Caki2 (cell line): ENCODE data around the gene GID4. TPM values are rescaled to one million over a fixed set of nuclear protein-coding genes. Genes with fewer than 3 reads are reported as not detected.

ENCODE experiments used
- DNase-seq: peaks from one replicate; pipeline ENCODE4 v3.0.0-alpha.2; 2015; ENCODE audit warnings: low read depth
- in situ Hi-C: cut with HindIII; loops from 2 replicates; pipeline ENCODE4 v1.10.0; 2016; ENCODE audit warnings: low sequenced_read_pairs, low pct_unique_long_range_greater_than_20kb, mixed read lengths
- total RNA-seq: library from RNA; depleted of rRNA; stranded (reverse); fragments of >200 nt; shearing (Covaris generic); gene quantifications from 2 replicates; pipeline ENCODE4 v1.2.3, GENCODE V29; 2014; ENCODE audit warnings: low replicate concordance

Gene GID4
- total RNA-seq, 1 experiment from 2014 or later: 2.6 TPM

DNA sequence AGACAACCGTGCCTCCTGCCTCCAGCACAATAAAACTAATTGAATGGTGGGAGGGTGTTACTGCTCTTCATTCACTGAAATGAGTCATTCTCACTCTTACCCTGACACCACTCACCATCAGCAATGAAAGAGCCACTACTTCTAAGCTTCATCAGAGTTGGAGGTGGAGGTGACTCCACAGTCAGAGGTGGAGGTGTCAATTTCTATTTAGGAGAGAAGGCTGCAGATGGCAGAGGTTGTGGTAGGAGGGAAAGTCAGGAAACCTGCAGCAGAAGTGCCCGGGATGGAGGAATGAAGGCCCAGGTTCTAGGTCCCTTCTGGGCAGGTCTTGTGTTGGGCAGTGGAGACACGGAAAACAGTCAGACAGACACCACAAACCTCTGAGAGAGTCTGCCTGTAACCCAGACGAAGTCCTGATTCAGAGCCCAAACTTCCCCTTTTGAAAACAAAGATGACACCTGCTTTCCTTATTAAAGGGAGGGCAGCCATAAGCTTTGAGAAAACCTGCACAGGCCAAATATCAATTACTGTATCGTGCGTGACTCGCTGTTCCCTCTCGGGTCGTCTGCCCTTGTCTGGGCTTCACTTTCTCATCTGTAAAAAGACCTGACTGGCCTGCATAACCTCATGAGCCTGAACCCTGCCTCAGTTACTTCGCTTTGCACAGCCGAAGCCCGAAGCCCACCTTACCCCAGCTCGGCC lies 908 bp upstream of the GID4 start:
- no peak for DNase-seq
- in situ Hi-C loops: no loop called here

DNA sequence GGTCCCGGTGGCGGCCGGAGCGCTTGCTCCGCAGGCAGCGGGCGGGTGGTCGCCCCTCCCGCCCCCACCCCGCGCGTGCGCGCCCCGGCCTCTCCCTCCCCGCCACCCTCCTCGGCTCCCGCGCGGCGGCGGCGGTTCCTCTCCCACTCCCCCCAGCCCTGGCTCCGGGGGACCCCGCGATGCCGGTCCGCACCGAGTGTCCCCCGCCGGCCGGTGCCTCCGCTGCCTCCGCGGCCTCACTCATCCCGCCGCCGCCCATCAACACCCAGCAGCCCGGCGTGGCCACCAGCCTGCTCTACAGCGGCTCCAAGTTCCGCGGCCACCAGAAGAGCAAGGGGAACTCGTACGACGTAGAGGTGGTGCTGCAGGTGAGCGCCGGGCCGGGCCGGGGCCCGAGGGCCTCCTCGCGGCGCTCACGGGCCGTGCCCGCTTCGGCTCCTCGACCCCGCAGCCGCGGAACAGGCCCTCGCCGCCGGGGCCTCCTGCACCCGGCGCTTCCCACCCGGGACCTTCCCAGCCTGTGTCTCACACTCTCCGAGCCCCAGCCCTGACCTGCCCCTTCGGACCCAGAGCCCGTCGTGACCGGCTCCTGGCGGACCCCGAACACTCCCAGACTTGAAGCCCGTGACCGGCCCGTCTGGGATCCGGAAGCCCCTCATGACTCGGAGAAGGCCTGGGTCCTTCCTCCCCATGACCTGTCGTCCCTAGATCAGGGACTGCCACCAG lies 490 bp downstream of the GID4 start:
- in situ Hi-C loops: no loop called here

DNA sequence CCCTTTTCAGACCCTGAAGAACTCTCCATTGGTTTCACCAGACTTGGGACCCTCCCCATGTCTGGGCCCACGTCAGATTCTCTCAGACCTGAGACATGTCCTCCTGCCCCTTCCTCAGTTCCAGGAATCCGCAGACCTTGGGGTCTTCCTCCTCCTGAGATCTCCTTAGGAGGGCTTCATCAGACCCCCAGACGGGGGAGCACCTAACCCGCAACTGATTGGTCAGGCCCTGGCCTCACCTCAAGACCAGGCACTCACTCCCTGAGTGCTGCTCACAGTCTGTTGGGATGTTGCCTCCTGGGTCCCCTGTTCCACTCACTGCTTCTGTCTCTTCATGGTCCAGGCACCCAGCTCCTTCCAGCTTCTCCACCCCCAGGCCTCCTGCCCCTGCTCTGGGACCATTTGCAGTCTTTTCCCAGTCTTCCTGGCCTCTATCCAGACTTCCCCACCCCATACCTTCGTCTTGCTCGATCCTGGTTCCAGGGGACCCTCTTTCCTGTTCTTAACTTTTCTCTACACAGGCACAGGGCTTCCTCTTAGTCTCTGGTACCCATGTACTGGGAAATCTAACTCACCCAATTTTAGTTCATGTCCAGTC lies 1.2 kb downstream of the GID4 start:
- in situ Hi-C loops: no loop called here
- DNase-seq: no peak

More for the DNA sequence above, 490 bp downstream of the GID4 start:
- DNase-seq: no peak

DNA sequence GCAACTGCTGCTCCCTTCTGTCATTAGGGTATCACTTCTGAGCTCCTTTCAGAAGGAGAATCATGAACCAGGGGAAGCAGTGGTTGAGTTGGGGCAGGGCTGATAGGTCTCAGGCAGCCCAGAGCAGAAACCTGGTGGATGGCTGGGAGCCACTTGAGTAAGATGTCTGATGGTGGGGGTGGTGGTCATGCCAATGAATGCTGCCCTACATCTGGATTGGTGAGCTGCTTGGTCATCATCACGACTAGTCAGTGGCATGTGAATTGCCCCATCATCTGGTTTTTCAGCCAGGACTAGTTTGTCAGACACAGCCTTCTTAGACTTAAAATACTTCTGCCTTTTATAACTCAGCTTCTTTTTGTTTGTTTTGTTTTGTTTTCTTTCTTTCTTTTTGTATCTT lies 2.6 kb downstream of the GID4 start:
- in situ Hi-C loops: no loop called here

DNA sequence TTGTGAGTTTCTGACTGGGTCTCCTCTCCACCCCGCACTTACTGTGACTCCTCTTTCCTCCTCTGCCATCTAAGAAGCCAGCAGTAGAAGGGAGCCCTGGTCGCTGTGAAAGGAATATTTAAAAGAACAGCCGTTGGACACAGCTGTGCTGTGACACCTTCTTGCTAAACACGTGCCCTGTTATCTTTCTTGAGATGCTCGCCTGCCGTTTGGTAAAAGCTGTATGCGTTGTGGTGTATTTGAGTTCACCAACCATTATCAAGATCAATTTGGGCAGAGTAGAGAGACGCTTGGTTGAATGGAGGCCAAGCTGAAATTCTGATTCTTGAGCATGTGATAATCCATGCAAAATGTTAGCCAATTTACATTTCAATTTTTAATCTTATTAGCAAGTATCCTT lies 3.8 kb downstream of the GID4 start:
- DNase-seq: no peak
- in situ Hi-C loops: no loop called here

More for the DNA sequence above, 2.6 kb downstream of the GID4 start:
- DNase-seq: no peak

DNA sequence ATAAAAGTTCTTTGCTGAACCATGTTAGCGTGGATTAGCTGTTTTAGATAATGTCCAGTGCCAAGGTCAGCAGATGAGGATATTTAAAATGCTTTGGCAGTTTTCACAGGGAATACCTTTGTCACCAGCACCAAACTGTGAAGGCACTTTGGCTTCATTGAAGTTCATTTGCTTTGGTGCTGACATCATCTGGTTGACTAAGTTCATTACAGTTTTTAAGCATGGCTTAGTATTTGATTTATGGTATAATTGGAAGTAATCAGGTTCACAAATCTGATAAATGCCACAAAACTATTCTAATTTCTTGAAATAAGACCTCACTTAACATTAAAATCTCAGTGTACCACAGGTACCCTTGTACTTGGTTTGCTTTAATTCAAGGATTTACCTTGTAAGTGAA lies 4.3 kb downstream of the GID4 start:
- no peak for DNase-seq
- in situ Hi-C loops: no loop called here

DNA sequence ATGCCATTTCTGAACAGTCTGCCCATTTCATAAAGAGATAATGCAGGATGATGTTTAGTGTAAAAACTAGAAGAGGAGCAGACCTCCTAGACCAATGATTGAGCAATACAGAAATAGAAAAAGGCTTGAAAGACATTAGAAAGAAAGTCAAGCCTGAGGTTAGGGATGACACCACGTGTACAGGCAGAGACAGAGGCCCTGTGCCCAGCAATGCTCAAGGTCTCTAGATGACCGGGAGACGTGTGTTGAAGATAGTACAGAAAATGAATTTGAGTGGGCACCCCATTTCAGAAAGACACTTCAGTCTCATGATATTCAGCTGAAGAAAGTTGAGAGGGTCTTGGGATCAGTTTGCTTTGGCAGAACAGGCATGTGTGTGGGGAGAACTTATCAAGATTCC lies 5.4 kb downstream of the GID4 start:
- no peak for DNase-seq
- in situ Hi-C loops: no loop called here

DNA sequence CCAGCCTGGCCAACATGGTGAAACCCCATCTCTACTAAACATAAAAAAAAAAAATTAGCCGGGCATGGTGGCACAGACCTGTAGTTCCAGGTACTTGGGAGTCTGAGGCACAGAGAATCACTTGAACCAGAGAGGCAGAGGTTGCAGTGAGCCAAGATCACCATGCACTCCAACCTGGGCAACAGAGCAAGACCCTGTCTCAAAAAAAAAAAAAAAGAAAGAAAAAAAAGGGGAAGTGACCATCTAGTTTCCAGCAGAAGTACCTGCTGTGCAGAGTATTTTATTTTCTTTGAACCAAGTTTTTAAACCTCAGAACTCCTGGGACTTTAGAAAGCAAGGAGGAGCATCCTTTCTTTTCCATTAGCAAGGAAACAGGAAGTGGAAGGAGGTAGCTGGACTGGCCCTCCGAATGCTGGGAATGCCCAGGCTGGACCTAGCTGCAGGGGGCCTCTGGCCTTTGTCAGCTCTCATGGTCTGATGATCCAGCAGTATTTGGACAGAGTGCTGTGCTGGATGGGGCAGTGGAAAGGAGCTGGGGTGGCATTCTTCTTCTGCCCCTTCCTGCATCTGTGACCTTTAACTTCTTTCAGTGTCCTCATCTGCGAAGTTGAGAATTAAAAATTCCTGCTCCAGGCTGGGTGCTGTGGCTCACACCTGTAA lies 6.6 kb downstream of the GID4 start:
- in situ Hi-C loops: no loop called here
- no peak for DNase-seq

DNA sequence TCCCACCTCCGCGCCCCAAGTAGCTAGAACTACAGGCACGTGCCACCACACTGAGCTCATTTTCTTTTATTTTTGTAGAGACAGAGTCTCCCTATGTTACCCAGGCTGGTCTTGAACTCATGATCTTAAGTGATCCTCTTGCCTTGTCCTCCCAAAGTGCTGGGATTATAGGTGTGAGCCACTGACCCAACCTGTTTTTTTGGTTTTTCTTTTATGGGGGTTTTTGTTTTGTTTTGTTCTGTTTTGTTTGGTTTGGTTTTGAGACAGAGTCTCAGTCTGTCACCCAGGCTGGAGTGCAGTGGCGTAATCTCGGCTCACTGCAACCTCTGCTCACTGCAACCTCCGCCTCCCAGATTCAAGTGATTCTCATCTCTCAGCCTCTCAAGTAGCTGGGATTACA lies 16.4 kb downstream of the GID4 start:
- in situ Hi-C loops: no loop called here
- DNase-seq: no peak

DNA sequence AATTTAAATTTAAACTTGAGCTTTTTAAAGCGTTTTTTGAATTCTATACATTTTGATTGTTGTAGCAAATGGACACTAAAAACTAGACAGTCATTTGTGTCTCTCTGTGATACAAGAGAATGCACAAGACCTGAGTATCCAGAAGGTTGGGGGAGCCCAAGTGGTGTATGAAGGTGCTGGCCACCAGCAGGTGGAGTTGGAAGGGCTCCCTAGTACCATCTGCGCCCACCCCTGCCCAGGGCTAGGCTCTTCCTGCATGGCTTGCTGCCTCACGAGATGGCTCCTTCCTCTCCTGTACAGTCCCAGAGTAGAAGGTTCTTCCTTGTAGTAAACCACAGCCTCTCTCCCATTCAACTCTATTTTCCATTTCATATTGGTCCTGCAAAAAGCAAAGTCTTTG lies 17.0 kb downstream of the GID4 start:
- no peak for DNase-seq

DNA sequence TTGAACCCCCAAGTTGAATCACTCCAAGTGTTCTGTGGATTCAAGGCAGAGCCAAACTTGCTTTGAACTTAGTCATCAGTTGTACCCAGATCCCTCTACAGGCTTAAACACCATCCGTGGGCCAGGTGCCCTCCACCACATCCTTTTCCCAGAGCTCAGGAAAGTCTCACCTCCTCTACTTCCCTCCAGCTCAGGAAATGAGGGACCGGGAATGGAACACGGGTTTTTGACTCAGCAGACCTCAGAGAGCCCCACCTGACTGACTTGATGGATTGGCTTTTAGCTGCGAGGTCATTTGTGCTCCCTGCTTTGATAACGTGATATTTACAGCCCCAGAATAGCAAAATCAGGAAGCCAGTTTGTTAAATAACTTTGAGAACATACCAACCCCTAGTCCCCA lies 20.1 kb downstream of the GID4 start:
- no peak for DNase-seq
- in situ Hi-C loops: no loop called here

More for the DNA sequence above, 17.0 kb downstream of the GID4 start:
- in situ Hi-C loops: no loop called here

DNA sequence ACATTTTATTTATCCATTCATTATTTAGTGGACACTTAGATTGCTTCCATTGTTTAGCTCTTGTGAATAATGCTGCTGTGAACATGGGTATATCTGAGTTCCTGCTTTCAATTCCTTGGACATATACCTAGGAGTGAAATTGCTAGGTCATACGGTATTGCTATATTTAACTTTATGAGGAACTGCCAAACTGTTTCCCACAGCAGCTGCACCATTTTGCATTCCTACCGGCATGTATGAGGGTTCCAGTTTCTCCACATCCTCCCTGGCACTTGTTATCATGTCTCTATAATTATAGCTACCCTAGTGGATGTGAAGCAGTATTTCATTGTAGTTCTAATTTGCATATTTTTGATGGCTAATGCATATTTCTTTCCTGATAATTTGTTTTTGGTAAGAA lies 24.8 kb downstream of the GID4 start:
- in situ Hi-C loops: no loop called here
- DNase-seq: no peak

DNA sequence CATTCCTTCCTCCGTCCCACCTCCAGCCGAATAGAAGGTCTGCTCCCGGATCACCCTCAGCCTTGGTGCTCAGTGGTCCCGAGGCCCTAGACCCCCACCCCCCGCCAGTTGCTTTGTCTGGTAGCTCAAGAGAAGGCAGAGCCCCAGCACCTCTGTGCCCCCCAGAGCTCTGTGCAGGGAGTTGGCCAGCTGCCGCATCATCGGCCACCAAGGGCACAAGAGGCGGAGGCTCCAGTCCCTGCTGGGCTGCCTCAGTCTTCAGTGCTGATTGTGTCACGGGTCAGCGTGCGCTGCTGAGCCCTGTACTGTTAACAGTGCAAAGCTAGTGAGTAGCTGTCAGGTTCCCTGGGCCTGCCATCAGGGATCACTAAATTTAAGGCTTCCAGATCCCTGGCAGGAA lies 26.3 kb downstream of the GID4 start:
- no peak for DNase-seq
- in situ Hi-C loops: no loop called here

DNA sequence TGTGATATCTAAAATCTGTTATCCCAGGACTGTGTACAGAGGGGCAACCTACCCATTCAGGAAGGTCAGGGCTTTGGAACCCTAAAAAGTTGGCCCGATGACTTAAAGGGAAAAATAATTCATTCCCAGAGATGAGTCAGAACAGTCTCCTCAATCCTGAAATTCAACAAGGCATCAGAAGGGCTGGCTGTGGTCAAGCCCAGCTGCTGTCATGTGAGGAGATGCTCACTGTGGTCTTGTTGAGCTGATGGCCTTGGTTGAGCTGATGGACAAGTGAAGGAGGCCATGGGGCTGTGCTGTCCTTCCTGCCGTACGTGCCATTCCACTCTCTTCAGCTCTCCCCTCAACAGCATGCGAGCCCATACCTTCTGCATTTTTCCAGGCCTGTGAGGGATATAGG lies 27.7 kb downstream of the GID4 start:
- no peak for DNase-seq
- in situ Hi-C loops: no loop called here

DNA sequence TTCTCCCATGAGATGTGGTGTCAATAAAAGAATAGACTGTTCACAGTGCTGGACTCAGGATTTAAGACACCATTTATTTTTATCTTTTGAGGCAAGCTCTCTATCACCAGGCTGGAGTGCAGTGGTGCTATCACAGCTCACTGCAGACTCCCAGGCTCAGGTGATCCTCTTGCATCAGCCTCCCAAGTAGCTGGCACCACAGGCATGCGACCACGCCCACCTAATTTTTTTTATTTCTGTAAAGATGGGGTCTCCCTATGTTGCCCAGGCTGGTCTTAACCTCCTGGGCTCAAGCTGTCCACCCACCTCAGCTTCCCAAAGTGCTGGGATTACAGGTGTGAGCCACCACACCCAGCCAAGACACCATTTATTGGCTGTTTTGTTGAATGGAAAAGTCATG lies 29.9 kb downstream of the GID4 start:
- no peak for DNase-seq
- in situ Hi-C loops: no loop called here

DNA sequence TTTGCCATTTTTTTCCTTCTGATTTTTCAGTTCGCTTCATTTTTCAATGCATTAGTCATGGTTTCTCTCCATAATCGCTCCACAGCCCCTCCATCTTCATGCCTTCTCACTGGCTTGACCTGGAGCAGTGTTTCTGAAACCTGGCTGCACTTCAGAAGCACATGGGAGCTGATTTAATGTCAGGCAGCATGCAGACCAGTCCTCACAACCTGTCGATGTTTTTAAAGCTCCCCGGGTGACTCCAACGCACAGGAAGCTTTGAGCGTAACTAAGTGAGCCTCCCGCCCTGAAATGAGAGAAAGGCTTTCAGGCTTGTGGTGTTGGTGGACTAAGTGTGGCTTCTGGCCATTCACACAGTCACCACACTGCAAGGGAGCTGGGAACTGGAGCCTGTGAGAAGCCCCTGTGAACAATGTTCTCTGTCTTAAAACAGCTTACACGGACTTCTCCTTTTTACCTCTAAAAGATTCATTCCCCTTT lies 31.7 kb downstream of the GID4 start:
- in situ Hi-C loops: no loop called here
- DNase-seq: no peak

DNA sequence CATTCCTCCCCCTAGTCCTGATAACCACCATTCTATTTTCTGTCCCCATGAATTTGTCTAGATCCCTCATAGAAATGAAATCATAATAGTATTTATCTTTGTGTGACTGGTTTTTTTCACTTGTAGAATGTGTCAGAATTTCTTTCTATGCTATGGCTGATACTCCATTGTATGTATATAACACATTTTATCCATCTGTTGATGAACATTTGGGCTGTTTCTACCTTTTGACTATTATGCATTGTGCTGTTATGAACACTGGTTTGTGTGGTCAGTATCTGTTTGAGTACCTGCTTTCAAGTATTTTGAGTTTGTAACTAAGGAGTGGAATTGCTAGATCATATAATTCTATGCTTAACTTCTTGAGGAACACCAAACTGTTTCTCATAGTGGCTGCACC lies 32.5 kb downstream of the GID4 start:
- no peak for DNase-seq
- in situ Hi-C loops: no loop called here

DNA sequence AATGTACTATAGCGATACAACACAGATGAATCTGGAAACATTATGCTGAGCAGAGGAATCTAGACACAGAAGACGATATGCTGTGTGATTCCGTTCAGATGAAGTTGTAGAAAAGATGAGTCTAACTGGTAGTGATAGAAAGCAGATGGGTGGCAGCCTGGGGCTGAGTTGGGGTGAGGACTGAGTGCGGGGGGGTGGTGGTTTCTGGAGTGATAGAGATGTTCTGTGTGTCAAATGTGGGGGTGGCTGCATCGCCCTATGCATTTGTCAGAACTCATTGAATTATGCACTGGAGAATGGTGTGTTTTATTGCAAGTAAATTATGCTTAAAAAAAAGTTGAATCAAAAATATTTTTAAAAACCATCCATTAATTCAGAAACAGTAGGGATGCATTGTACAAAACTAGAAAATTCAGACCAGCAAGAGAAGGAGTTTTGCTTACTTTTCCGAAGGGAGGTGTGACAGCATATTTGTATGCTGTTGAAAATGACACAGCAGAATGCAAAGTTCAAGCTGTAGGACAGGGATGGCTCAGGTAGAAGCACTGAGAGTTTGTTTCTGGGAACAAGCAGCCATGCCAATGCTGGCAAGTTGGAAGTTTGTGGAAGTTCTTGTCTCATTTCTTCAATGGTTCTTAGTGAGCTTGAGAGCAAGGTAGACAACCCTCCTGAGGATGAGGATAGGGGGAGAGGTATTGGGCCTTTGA lies 35.5 kb downstream of the GID4 start:
- DNase-seq: no peak
- in situ Hi-C loops: no loop called here
